H9 (cell line): Measurements from ENCODE around the gene NDNF. TPM values are rescaled to one million over a fixed set of nuclear protein-coding genes. Genes with fewer than 3 reads are reported as not detected.

ENCODE experiments used
- DNase-seq: peaks from one replicate; pipeline ENCODE4 v3.0.0-alpha.2; 2017
- H2AFZ ChIP-seq: one replicate; pipeline ENCODE4 v1.6.1; 2013; ENCODE audit warnings: mild to moderate bottlenecking, low read length, control low read depth, moderate library complexity
- H2AK5ac ChIP-seq: 2 replicates; pipeline ENCODE4 v1.6.1; 2013; ENCODE audit warnings: low read length, control low read depth, mixed read lengths; ENCODE audit not compliant: insufficient read length
- H2BK120ac ChIP-seq: one replicate; pipeline ENCODE4 v1.6.1; 2013; ENCODE audit warnings: low read depth, mild to moderate bottlenecking, low read length, control low read depth, inconsistent platforms; ENCODE audit not compliant: poor library complexity, severe bottlenecking
- H2BK12ac ChIP-seq: 2 replicates; pipeline ENCODE4 v1.6.1; 2013; ENCODE audit warnings: low read length, control low read depth, mixed read lengths, low read depth; ENCODE audit not compliant: insufficient read length
- H2BK15ac ChIP-seq: 2 replicates; pipeline ENCODE4 v1.6.1; 2013; ENCODE audit warnings: low read depth, low read length, control low read depth
- H2BK20ac ChIP-seq: one replicate; pipeline ENCODE4 v1.6.1; 2013; ENCODE audit warnings: low read depth, mild to moderate bottlenecking, low read length, control low read depth, inconsistent platforms; ENCODE audit not compliant: poor library complexity, severe bottlenecking
- H2BK5ac ChIP-seq: 2 replicates; pipeline ENCODE4 v1.6.1; 2013; ENCODE audit warnings: low read length, control low read depth, mixed read lengths; ENCODE audit not compliant: insufficient read length
- H3K14ac ChIP-seq: 2 replicates; pipeline ENCODE4 v1.6.1; 2013; ENCODE audit warnings: low read length, control low read depth; ENCODE audit not compliant: insufficient read depth
- H3K18ac ChIP-seq: 2 replicates; pipeline ENCODE4 v1.6.1; 2013; ENCODE audit warnings: low read depth, mild to moderate bottlenecking, mixed read lengths, low read length, control low read depth; ENCODE audit not compliant: insufficient read length
- H3K23ac ChIP-seq: 2 replicates; pipeline ENCODE4 v1.6.1; 2013; ENCODE audit warnings: low read length, control low read depth, mixed read lengths, low read depth; ENCODE audit not compliant: insufficient read length
- H3K23me2 ChIP-seq: 2 replicates; pipeline ENCODE4 v1.6.1; 2013; ENCODE audit warnings: low read depth, mild to moderate bottlenecking, mixed read lengths, low read length, control low read depth; ENCODE audit not compliant: insufficient read length, poor library complexity, severe bottlenecking
- H3K27ac ChIP-seq: 2 replicates; pipeline ENCODE4 v1.5.1; 2013; ENCODE audit warnings: low read length, control low read depth, mixed read lengths, low read depth; ENCODE audit not compliant: insufficient read length
- H3K27me3 ChIP-seq: 2 replicates; pipeline ENCODE4 v1.6.1; 2013; ENCODE audit warnings: low read length, control low read depth, inconsistent platforms; ENCODE audit not compliant: insufficient read depth
- H3K4ac ChIP-seq: 2 replicates; pipeline ENCODE4 v1.6.1; 2013; ENCODE audit warnings: low read depth, mild to moderate bottlenecking, control low read depth, inconsistent platforms, low read length, moderate library complexity
- H3K4me1 ChIP-seq: 2 replicates; pipeline ENCODE4 v1.6.1; 2013; ENCODE audit warnings: low read length, control low read depth, inconsistent platforms; ENCODE audit not compliant: insufficient read depth
- H3K4me2 ChIP-seq: 2 replicates; pipeline ENCODE4 v1.6.1; 2013; ENCODE audit warnings: low read length, control low read depth, mixed read lengths; ENCODE audit not compliant: insufficient read length, insufficient read depth
- H3K56ac ChIP-seq: 2 replicates; pipeline ENCODE4 v1.6.1; 2013; ENCODE audit warnings: low read depth, mild to moderate bottlenecking, mixed read lengths, low read length, control low read depth; ENCODE audit not compliant: insufficient read length
- H3K79me1 ChIP-seq: 2 replicates; pipeline ENCODE4 v1.6.1; 2013; ENCODE audit warnings: low read depth, mild to moderate bottlenecking, moderate library complexity, low read length, control low read depth, inconsistent platforms; ENCODE audit not compliant: insufficient read depth, poor library complexity, severe bottlenecking
- H3K79me2 ChIP-seq: 2 replicates; pipeline ENCODE4 v1.6.1; 2013; ENCODE audit warnings: low read length, control low read depth, inconsistent platforms; ENCODE audit not compliant: insufficient read depth
- H3K9ac ChIP-seq: 2 replicates; pipeline ENCODE4 v1.6.1; 2013; ENCODE audit warnings: low read length, control low read depth, mixed read lengths; ENCODE audit not compliant: insufficient read length; ENCODE audit errors: extremely low read depth
- H3K9me3 ChIP-seq: one replicate; pipeline ENCODE4 v1.6.1; 2013; ENCODE audit warnings: low read depth, low read length, inconsistent platforms; ENCODE audit not compliant: control insufficient read depth
- H3T11ph ChIP-seq: one replicate; pipeline ENCODE4 v1.6.1; 2013; ENCODE audit warnings: mild to moderate bottlenecking, low read length, control low read depth, inconsistent platforms
- H4K20me1 ChIP-seq: one replicate; pipeline ENCODE4 v1.6.1; 2013; ENCODE audit not compliant: control insufficient read depth, insufficient read length, insufficient read depth
- H4K5ac ChIP-seq: 2 replicates; pipeline ENCODE4 v1.6.1; 2013; ENCODE audit warnings: low read depth, mild to moderate bottlenecking, mixed read lengths, low read length, control low read depth; ENCODE audit not compliant: insufficient read length
- H4K8ac ChIP-seq: replicated peaks from 2 replicates; pipeline ENCODE4 v1.6.1; 2013; ENCODE audit warnings: low read length, control low read depth, mixed read lengths, low read depth; ENCODE audit not compliant: insufficient read length
- H4K91ac ChIP-seq: 2 replicates; pipeline ENCODE4 v1.6.1; 2013; ENCODE audit warnings: low read depth, mild to moderate bottlenecking, moderate library complexity, mixed read lengths, low read length, control low read depth; ENCODE audit not compliant: insufficient read length
- H3K27ac Mint-ChIP-seq, 3 experiments: 2 replicates in 2 of 3; 3 replicates in 1 of 3; pipeline ENCODE4 v1.8.0; 2020 to 2021; ENCODE audit warnings: mixed read lengths in 3 of 3, mild to moderate bottlenecking in 1 of 3, moderate library complexity in 1 of 3
- H3K27me3 Mint-ChIP-seq: 2 replicates; pipeline ENCODE4 v1.8.0; 2021; ENCODE audit warnings: low read depth, mild to moderate bottlenecking, moderate library complexity, mixed read lengths
- H3K36me3 Mint-ChIP-seq, 3 experiments: 2 replicates in 2 of 3; 3 replicates in 1 of 3; pipeline ENCODE4 v1.8.0; 2020 to 2021; ENCODE audit warnings: low read depth in 3 of 3, mixed read lengths in 3 of 3; ENCODE audit not compliant: insufficient read depth in 1 of 3
- H3K4me1 Mint-ChIP-seq, 2 experiments: 2 replicates each; pipeline ENCODE4 v1.8.0; 2020; ENCODE audit warnings: mixed read lengths in 2 of 2
- H3K4me3 Mint-ChIP-seq, 2 experiments: 2 replicates in 1 of 2; 3 replicates in 1 of 2; pipeline ENCODE4 v1.8.0; 2020 to 2021; ENCODE audit warnings: mild to moderate bottlenecking in 2 of 2, mixed read lengths in 2 of 2, moderate library complexity in 1 of 2
- H3K9me3 Mint-ChIP-seq, 2 experiments: 2 replicates in 1 of 2; 3 replicates in 1 of 2; pipeline ENCODE4 v1.8.0; 2020; ENCODE audit warnings: mild to moderate bottlenecking in 2 of 2, mixed read lengths in 2 of 2, moderate library complexity in 1 of 2
- CTCF ChIP-seq: fragments of 200-600 bp; sonication (generic); conservative IDR thresholded peaks from 3 replicates; pipeline ENCODE4 v1.8.0; 2021; ENCODE audit warnings: antibody characterized with exemption, mild to moderate bottlenecking
- WGBS: extraction: QIAGEN DNeasy Blood & Tissue Kit; methylation state at CpG from one replicate; pipeline ENCODE4 v1.1.7; 2013; ENCODE audit warnings: missing lambda C conversion rate, low lambda C conversion rate, mixed read lengths; ENCODE audit not compliant: insufficient read length; ENCODE audit errors: extremely low coverage; 5-methylcytosine and 5-hydroxymethylcytosine counted together
- total RNA-seq: library from RNA; stranded (reverse); gene quantifications from 2 replicates; pipeline ENCODE4 v1.2.1, GENCODE V29; 2021

NDNF gene
- total RNA-seq, 1 experiment from 2014 or later: 0.17 TPM

- Histone ChIP-seq H2BK15ac (no peak overlapping the region), H3K4me2 (no peak overlapping the region), H3K23me2 (peaks cover 12% of the 10 kb centered on the region), H3K18ac (no peak overlapping the region), H3K79me1 (no peaks in the 10 kb centered on the region), H3K56ac (no peak overlapping the region), H3K14ac (no peak overlapping the region), H3K4ac (no peak overlapping the region), H3K4me1 (peaks cover 7% of the 10 kb centered on the region), H2BK12ac (no peak overlapping the region), H2AK5ac (no peak overlapping the region), H3K9ac (no peak overlapping the region), H4K8ac (no peak overlapping the region), H4K20me1 (no peaks in the 10 kb centered on the region), H3K23ac (no peak overlapping the region), H2BK120ac (no peak overlapping the region), H2BK20ac (no peak overlapping the region), H3K27ac (no peak overlapping the region), H3T11ph (no peak overlapping the region), H4K91ac (no peak overlapping the region), H4K5ac (no peak overlapping the region), H3K79me2 (no peaks in the 10 kb centered on the region), H2BK5ac (no peak overlapping the region), H2AFZ (no peak overlapping the region), H3K27me3 (peaks cover 4% of the 10 kb centered on the region; the same call in 1 of the 2 replicates), H3K9me3 (no peaks in the 10 kb centered on the region)
- no peak overlapping the region for H3K4me3 Mint-ChIP-seq
- no peaks in the 10 kb centered on the region; a peak in 1 of 5 replicates for H3K9me3 Mint-ChIP-seq
- TF ChIP-seq CTCF: no peak
- DNase-seq: no peak
- H3K27ac Mint-ChIP-seq: no peak overlapping the region
- no CpG with 5 or more reads among the region's 1 CpG for WGBS
- peaks cover 25% of the 10 kb centered on the region in 2 experiments for H3K4me1 Mint-ChIP-seq
- peaks cover 62% of the 10 kb centered on the region for H3K27me3 Mint-ChIP-seq
- H3K36me3 Mint-ChIP-seq: no peaks in the 10 kb centered on the region; a peak in 1 of 7 replicates
Observed at GRCh38 chr4:121069430-121069829, 2.9 kb downstream of the NDNF start.
